ENCODE results near the gene ARRB2.

The ARRB2 gene

DNA sequence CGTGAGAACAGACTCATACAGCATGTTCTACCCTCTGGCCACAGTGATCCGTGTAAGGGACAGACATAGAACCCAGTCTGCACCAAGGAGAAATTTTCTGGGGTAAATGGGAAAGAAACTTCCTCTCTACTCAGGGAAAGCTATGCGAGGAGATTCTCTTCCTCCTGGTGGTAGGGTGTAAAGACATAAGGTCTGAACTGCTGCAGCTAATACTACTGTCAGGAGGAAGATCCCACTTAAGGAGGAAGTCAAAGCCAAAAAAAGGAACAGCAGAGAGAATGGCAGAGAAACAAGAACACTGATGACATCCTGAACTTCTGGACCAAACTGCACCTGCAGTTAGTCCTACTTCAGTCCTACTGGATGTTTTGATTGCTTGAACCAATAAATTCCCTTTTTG lies 54.2 kb downstream of the ARRB2 start:
- no peak for DNase-seq (ENCODE audit: low read depth)

- DNase-seq (ENCODE audit: low read depth): no peak
Measured at GRCh38 chr17:4766201-4766600, 55.8 kb downstream of the ARRB2 start.

DNA sequence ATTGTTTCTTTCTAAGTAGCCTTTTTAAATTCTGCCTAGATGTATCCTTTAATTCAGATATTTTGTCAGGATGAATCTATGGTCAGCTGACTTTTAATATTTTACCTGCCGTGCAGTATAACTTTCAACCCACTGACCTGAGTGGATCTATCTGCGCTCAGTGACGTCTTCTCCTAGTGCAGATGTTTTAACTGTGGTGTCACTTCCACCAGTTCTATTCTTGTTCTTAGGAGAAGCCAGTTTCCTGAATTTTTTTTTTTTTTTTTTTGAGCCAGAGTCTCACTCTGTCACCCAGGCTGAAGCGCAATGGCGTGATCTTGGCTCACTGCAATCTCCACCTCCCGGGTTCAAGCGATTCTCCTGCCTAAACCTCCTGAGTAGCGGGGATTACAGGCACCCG lies 56.3 kb downstream of the ARRB2 start:
- no peak for DNase-seq (ENCODE audit: low read depth)

GRCh38 chr17:4768298-4768697 lies 57.9 kb downstream of the ARRB2 start:
- DNase-seq (ENCODE audit: low read depth): no peak

- peak; percentile 16 for DNase-seq (ENCODE audit: low read depth)
Measured at GRCh38 chr17:4769628-4770027, 59.2 kb downstream of the ARRB2 start.
